Astrocyte (in vitro differentiated cells and primary cell): ENCODE measurements around the gene CA10. TPM values are rescaled to one million over a fixed set of nuclear protein-coding genes. Genes with fewer than 3 reads are reported as not detected.

ENCODE experiments used
- DNase-seq: peaks from one replicate; pipeline ENCODE4 v3.0.0-alpha.2; 2010; ENCODE audit warnings: low read depth
- FAIRE-seq: peaks from 2 replicates; lab custom pipeline; 2011; peaks lifted over from hg19 to GRCh38; lab: Jason Lieb, UNC
- H2AFZ ChIP-seq: 2 replicates; pipeline ENCODE4 v1.6.0; 2012; ENCODE audit warnings: low read depth, low read length, inconsistent platforms
- H3K27ac ChIP-seq: 2 replicates; pipeline ENCODE4 v1.5.1; 2011; ENCODE audit warnings: low read depth, low read length, inconsistent platforms
- H3K27me3 ChIP-seq: 2 replicates; pipeline ENCODE4 v1.6.0; 2011; ENCODE audit warnings: low read length, inconsistent platforms; ENCODE audit not compliant: insufficient read depth
- H3K36me3 ChIP-seq: 2 replicates; pipeline ENCODE4 v1.5.1; 2011; ENCODE audit warnings: low read length, inconsistent platforms; ENCODE audit not compliant: insufficient read depth
- H3K4me1 ChIP-seq: 2 replicates; pipeline ENCODE4 v1.5.1; 2011; ENCODE audit warnings: low read length, inconsistent platforms; ENCODE audit not compliant: insufficient read depth
- H3K4me2 ChIP-seq: 2 replicates; pipeline ENCODE4 v1.6.0; 2012; ENCODE audit warnings: low read length, inconsistent platforms
- H3K4me3 ChIP-seq: 2 replicates; pipeline ENCODE4 v1.5.1; 2011; ENCODE audit warnings: low read depth, mild to moderate bottlenecking, low read length, inconsistent platforms; ENCODE audit not compliant: insufficient read depth
- H3K79me2 ChIP-seq: 2 replicates; pipeline ENCODE4 v1.6.0; 2012; ENCODE audit warnings: mild to moderate bottlenecking, low read length, inconsistent platforms; ENCODE audit not compliant: insufficient read depth
- H3K9ac ChIP-seq: 2 replicates; pipeline ENCODE4 v1.6.0; 2012; ENCODE audit warnings: mild to moderate bottlenecking, low read length, inconsistent platforms
- H3K9me3 ChIP-seq: 2 replicates; pipeline ENCODE4 v1.5.1; 2012; ENCODE audit warnings: low read depth, mild to moderate bottlenecking, low read length, inconsistent platforms; ENCODE audit not compliant: insufficient read depth
- H4K20me1 ChIP-seq: 2 replicates; pipeline ENCODE4 v1.6.0; 2012; ENCODE audit warnings: low read length, inconsistent platforms; ENCODE audit not compliant: insufficient read depth
- H3K27ac Mint-ChIP-seq: one replicate; pipeline ENCODE4 v1.8.0; 2021; ENCODE audit warnings: mild to moderate bottlenecking, mixed read lengths; ENCODE audit not compliant: unreplicated experiment
- H3K27me3 Mint-ChIP-seq: one replicate; pipeline ENCODE4 v1.8.0; 2021; ENCODE audit warnings: low read depth, mixed read lengths; ENCODE audit not compliant: unreplicated experiment
- H3K36me3 Mint-ChIP-seq: one replicate; pipeline ENCODE4 v1.8.0; 2021; ENCODE audit warnings: low read depth, mixed read lengths; ENCODE audit not compliant: unreplicated experiment
- H3K4me1 Mint-ChIP-seq: one replicate; pipeline ENCODE4 v1.8.0; 2021; ENCODE audit warnings: low read depth, mixed read lengths; ENCODE audit not compliant: unreplicated experiment
- H3K4me3 Mint-ChIP-seq: one replicate; pipeline ENCODE4 v1.8.0; 2021; ENCODE audit warnings: mild to moderate bottlenecking, moderate library complexity, mixed read lengths; ENCODE audit not compliant: unreplicated experiment
- H3K9me3 Mint-ChIP-seq: one replicate; pipeline ENCODE4 v1.8.0; 2021; ENCODE audit warnings: mild to moderate bottlenecking, mixed read lengths; ENCODE audit not compliant: unreplicated experiment
- EZH2 ChIP-seq: IDR thresholded peaks from 2 replicates; pipeline ENCODE4 v1.6.1; 2012; ENCODE audit warnings: mild to moderate bottlenecking, low read length, inconsistent platforms; ENCODE audit not compliant: insufficient read depth
- total RNA-seq: library from RNA; stranded (reverse); gene quantifications from 2 replicates; pipeline ENCODE4 v1.2.1, GENCODE V29; 2021
- TF ChIP-seq, protein P1 (sequence below): IDR thresholded peaks from 2 replicates; pipeline ENCODE4 v1.5.1; 2011; ENCODE audit warnings: low read depth, mild to moderate bottlenecking, inconsistent platforms, low read length, moderate library complexity; ENCODE audit not compliant: insufficient read depth

Gene CA10
- total RNA-seq, 1 donor from 2014 or later = 0.43 TPM

DNA sequence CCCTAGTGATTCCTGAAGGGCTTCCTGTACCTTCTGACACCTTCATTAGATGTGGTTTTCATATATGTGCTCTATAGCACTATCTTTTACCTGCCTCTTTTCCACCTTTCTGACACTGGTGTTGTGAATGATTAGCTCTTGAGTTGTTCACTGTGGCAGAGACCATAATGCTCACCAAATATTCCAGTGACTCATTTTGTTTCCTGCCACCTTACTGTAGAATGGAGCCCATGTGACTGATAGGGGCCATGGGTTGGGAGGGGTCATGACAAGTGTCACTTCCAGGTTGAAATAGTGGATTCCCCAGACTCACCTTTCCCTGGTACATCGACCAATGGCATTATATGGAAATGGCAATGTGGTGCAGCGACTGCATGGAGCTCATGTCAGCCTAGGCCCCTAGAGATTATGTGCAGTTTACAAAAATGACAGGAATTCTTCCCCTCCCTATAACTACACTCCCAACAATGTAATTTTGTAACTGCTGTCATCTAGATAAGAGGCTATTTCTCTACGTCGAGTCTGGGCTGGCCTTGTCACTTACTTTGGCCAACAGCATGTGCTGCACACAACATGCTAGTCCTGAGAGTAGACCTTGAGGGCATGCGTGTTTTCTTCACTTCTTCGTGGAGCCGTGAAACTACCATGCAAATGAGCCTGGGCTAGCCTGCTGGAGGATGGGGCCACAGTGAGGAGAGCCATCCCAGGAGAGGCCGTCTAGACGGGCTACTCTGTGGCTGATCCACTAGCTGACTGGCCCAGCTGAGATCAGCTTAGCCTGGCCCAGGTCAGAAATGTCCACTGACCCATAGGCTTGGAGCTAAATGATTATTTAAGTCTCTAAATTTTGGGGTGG lies 409.5 kb downstream of the CA10 start:
- Mint-ChIP-seq H3K4me3 (no peak overlapping the region), H3K27me3 (peaks cover 3% of the 10 kb centered on the region), H3K36me3 (no peaks in the 10 kb centered on the region), H3K4me1 (peaks cover 2% of the 10 kb centered on the region), H3K9me3 (no peaks in the 10 kb centered on the region), H3K27ac (no peak overlapping the region)
- Histone ChIP-seq H3K9me3 (no peaks in the 10 kb centered on the region), H3K4me1 (no peaks in the 10 kb centered on the region), H3K9ac (no peak overlapping the region), H3K27ac (no peak overlapping the region), H4K20me1 (no peaks in the 10 kb centered on the region), H2AFZ (no peak overlapping the region), H3K36me3 (no peaks in the 10 kb centered on the region), H3K79me2 (no peaks in the 10 kb centered on the region), H3K4me3 (no peak overlapping the region), H3K4me2 (no peak overlapping the region), H3K27me3 (no peaks in the 10 kb centered on the region)
- no peak for FAIRE-seq
- DNase-seq = no peak
- TF ChIP-seq EZH2 = no peak
- TF ChIP-seq, protein P1, sequence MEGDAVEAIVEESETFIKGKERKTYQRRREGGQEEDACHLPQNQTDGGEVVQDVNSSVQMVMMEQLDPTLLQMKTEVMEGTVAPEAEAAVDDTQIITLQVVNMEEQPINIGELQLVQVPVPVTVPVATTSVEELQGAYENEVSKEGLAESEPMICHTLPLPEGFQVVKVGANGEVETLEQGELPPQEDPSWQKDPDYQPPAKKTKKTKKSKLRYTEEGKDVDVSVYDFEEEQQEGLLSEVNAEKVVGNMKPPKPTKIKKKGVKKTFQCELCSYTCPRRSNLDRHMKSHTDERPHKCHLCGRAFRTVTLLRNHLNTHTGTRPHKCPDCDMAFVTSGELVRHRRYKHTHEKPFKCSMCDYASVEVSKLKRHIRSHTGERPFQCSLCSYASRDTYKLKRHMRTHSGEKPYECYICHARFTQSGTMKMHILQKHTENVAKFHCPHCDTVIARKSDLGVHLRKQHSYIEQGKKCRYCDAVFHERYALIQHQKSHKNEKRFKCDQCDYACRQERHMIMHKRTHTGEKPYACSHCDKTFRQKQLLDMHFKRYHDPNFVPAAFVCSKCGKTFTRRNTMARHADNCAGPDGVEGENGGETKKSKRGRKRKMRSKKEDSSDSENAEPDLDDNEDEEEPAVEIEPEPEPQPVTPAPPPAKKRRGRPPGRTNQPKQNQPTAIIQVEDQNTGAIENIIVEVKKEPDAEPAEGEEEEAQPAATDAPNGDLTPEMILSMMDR = no peak

DNA sequence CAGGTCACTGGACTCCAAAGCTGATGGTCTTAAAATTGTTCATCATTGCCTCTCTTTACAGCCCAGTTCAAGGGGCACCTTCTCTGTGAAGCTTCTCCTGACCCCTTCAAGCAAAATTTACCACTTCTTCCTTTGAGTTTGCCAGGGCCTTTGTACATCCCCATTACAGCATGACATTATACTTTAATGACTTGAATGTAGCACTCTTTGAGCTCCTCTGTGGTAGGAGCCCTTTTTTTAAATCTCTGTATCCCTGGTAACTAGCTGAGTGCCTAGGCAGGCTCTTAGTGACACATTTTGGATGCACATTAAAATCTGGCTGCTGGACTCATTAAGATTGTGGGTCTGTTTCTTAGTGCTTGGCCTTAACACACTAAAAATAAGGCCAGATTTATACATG lies 412.1 kb downstream of the CA10 start:
- no peaks in the 10 kb centered on the region for H3K9me3 Mint-ChIP-seq
- Histone ChIP-seq H3K27ac (no peak overlapping the region), H3K9ac (no peak overlapping the region), H2AFZ (no peak overlapping the region), H3K79me2 (no peaks in the 10 kb centered on the region), H4K20me1 (no peaks in the 10 kb centered on the region), H3K4me2 (no peak overlapping the region), H3K27me3 (no peaks in the 10 kb centered on the region), H3K36me3 (no peaks in the 10 kb centered on the region), H3K4me1 (no peaks in the 10 kb centered on the region), H3K9me3 (no peaks in the 10 kb centered on the region), H3K4me3 (no peak overlapping the region)
- TF ChIP-seq, protein P1 = no peak
- TF ChIP-seq EZH2 = no peak
- DNase-seq (no peak), FAIRE-seq (no peak)
- H3K4me1 Mint-ChIP-seq = peaks cover 2% of the 10 kb centered on the region
- no peaks in the 10 kb centered on the region for H3K36me3 Mint-ChIP-seq
- no peak overlapping the region for H3K27ac Mint-ChIP-seq
- H3K27me3 Mint-ChIP-seq = peaks cover 3% of the 10 kb centered on the region
- no peak overlapping the region for H3K4me3 Mint-ChIP-seq

DNA sequence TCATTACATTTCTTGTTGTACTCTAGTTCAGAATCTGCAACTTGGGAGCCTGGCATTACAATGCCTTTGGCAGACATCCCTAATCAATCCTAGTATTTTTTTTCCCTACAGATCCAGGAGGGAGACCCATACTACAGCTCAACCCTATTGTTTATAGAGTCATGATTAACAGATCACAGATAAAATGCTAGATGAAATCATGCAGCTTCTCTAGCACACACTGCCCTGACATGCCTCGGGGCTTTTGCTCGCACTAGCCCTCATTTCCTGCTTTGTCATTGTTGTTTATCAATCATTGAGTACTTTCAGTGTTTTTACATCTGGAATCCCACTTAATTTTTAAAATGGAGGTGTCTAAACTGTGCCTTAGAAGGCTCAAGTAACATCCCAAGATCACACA lies 412.5 kb downstream of the CA10 start:
- H3K79me2 ChIP-seq = no peaks in the 10 kb centered on the region
- H2AFZ ChIP-seq = no peak overlapping the region
- H3K27ac Mint-ChIP-seq = no peak overlapping the region
- H3K4me3 Mint-ChIP-seq = no peak overlapping the region
- H3K36me3 Mint-ChIP-seq = no peaks in the 10 kb centered on the region
- H3K36me3 ChIP-seq = no peaks in the 10 kb centered on the region
- no peaks in the 10 kb centered on the region for H4K20me1 ChIP-seq
- no peaks in the 10 kb centered on the region for H3K9me3 ChIP-seq
- no peak overlapping the region for H3K9ac ChIP-seq
- peaks cover 2% of the 10 kb centered on the region for H3K27me3 Mint-ChIP-seq
- H3K9me3 Mint-ChIP-seq = no peaks in the 10 kb centered on the region
- no peak overlapping the region for H3K4me2 ChIP-seq
- no peak for DNase-seq
- TF ChIP-seq EZH2 = no peak
- TF ChIP-seq, protein P1 = no peak
- no peaks in the 10 kb centered on the region for H3K27me3 ChIP-seq
- H3K4me1 ChIP-seq = no peaks in the 10 kb centered on the region
- peaks cover 2% of the 10 kb centered on the region for H3K4me1 Mint-ChIP-seq
- H3K4me3 ChIP-seq = no peak overlapping the region
- FAIRE-seq = no peak
- no peak overlapping the region for H3K27ac ChIP-seq
